Stimulated activated CD4-positive, alpha-beta T cell treated with anti-CD3 and anti-CD28 coated beads, Interleukin-1b, Interleukin-23, amount 100 ng/mL, for 48 hours (primary cell): ENCODE data around the gene KRT16.
"Not testable (repeated sequence)": the region's sequence is repeated elsewhere in the genome, so short reads cannot be mapped to it uniquely, and the experiment has no call there.

Source experiments
- DNase-seq: peaks from one replicate; pipeline ENCODE4 v3.0.0-alpha.2; 2020

Gene KRT16

GRCh38 chr17:41627316-41628072, 14.9 kb upstream of the KRT16 start:
- DNase-seq = no peak

GRCh38 chr17:41626914-41627295, 14.3 kb upstream of the KRT16 start:
- not testable (repeated sequence) for DNase-seq

- not testable (repeated sequence) for DNase-seq
These were observed 13.7 kb upstream of the KRT16 start for GRCh38 chr17:41626028-41626913.

GRCh38 chr17:41625602-41626001, 13.0 kb upstream of the KRT16 start:
- DNase-seq = no peak

GRCh38 chr17:41624208-41625101, 11.9 kb upstream of the KRT16 start, which contains the start of gene KRT17:
KRT17 (minus strand) TSS chr17:41624575; CDS start chr17:41624509, 66 bp downstream.
- no peak for DNase-seq

- DNase-seq = not testable (repeated sequence)
These were observed 10.8 kb upstream of the KRT16 start for GRCh38 chr17:41623184-41623861.

GRCh38 chr17:41622340-41623183, 10.0 kb upstream of the KRT16 start:
- not testable (repeated sequence) for DNase-seq

- DNase-seq = no peak
These were observed 9.3 kb upstream of the KRT16 start for GRCh38 chr17:41621916-41622315.

- not testable (repeated sequence) for DNase-seq
These were observed 8.9 kb upstream of the KRT16 start for GRCh38 chr17:41621435-41621817.

GRCh38 chr17:41620583-41621434, 8.2 kb upstream of the KRT16 start:
- DNase-seq = no peak

GRCh38 chr17:41619927-41620582, 7.5 kb upstream of the KRT16 start:
- not testable (repeated sequence) for DNase-seq

- DNase-seq = no peak
These were observed 6.7 kb upstream of the KRT16 start for GRCh38 chr17:41619036-41619926.

GRCh38 chr17:41618341-41619035, 5.9 kb upstream of the KRT16 start:
- no peak for DNase-seq

- no peak for DNase-seq
These were observed 5.1 kb upstream of the KRT16 start for GRCh38 chr17:41617698-41618097.

- no peak for DNase-seq
These were observed 4.6 kb upstream of the KRT16 start for GRCh38 chr17:41617136-41617535.

- not testable (repeated sequence) for DNase-seq
These were observed 3.9 kb upstream of the KRT16 start for GRCh38 chr17:41616486-41616885.

- no peak for DNase-seq
These were observed 2.9 kb upstream of the KRT16 start for GRCh38 chr17:41615454-41615853.

- not testable (repeated sequence) for DNase-seq
These were observed 2.2 kb upstream of the KRT16 start for GRCh38 chr17:41614767-41615166.
